Measurements from ENCODE around the gene BEAN1.

DNA sequence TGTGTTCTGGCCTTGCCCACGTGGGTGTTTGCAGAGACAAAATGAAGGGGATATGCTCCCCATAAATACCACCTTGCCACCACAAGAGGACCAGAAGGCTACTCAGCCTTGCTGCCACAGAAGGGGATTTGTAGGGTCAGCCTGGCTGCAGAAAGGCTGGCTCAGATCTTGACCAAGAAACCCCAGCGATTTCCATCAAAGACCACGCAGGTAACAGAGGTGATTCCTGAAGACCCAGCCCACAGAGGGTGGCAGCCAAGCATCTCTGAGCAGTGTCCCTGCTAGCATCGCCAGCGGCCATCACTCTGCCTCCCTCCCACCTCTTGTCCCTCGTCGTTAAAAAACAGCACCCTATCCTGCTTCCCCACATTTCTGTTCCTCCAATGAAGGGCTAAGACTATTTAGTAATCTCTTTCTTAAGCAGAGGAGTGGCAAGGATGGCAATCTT is 54.9 kb downstream of the BEAN1 start:
- TF ChIP-seq POLR2AphosphoS5 (IDR thresholded peaks at IDR 0.05; ENCODE audit: low read depth, low read length) (no peak), POLR2A (IDR thresholded peaks at IDR 0.05; ENCODE audit: low read depth, low read length) (no peak)

Data from GM12891 (cell line).